ENCODE measurements around the gene GSK3A.

The GSK3A gene

DNA sequence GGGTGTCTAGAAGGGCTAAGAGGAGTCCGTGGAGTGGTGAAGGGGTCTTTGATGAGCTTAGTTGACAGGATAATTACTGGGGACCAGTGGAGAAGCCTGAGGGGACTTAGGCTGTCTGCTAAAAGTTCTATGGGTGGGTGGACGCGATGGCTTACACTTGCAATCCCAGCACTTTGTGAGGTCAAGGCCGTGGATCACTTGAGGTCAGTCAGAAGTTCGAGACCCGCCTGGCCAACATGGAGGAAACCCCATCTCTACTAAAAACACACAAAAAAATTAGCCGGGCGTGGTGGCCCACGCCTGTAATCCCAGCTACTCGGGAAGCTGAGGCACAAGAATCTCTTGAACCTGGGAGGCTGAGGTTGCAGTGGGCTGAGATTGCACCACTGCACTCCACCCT lies 2.8 kb upstream of the GSK3A start:
- DNase-seq (ENCODE audit: insufficient read length, low spot score) (no peak), FAIRE-seq (peak; percentile 47)
- TF ChIP-seq POLR2A (IDR thresholded peaks at IDR 0.05; ENCODE audit: low read depth, low read length) (no peak), POLR2AphosphoS5 (IDR thresholded peaks at IDR 0.05; ENCODE audit: low read depth, low read length) (no peak), TAF1 (IDR thresholded peaks at IDR 0.05; ENCODE audit: low read depth, low read length) (no peak), POU2F2 (IDR thresholded peaks at IDR 0.05; ENCODE audit: low read depth, low read length) (no peak), SPI1 (IDR thresholded peaks at IDR 0.05; ENCODE audit: low read depth, low read length) (no peak), PAX5 (IDR thresholded peaks at IDR 0.05; ENCODE audit: insufficient read depth, low read length, severe bottlenecking) (no peak)

DNA sequence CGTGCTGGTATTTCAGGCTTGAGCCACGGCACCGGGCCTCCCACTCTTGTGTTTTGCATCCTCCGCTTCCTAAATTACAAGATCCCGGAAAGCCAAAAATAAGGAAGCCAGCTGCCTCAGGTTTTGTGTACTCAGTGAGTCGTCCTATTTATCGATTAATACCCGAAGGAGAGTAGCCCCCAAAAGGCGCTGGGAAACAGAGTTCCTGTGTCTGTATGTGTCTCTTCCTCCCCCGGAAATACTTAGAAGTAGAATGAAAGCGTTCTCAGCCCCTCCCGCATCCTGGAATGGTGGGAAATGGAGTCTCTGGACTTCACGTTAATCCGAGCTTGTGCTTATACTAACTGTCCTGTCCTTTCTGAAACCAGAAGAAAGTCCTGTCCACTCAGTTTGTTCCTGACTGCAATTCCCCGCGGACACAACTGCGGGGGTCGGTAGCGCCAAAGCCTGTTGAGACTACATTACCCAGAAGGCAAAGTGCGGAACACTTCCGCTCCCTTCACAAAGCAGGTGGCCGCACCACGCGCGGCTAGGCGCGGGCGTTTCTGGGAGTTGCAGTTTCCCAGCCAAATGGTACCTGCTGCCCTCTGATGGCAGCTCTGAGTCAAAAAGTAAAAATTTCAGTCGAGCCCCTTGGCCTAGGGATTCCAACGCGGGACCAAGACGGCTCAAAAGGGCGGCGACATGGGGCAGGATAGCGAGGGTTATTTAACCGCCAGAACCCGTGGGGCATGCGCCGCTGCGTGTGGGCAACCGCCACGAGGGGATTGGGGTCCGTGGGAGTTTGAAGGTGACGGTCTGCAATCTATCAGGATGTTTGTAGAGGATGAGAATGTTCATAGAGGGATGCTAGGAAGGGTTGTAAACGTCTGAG lies 2.2 kb upstream of the GSK3A start:
- DNase-seq (ENCODE audit: insufficient read length, low spot score), result peak; percentile 80
- FAIRE-seq, result peak; percentile 97
- TF ChIP-seq TAF1 (IDR thresholded peaks at IDR 0.05; ENCODE audit: low read depth, low read length) (no peak), SPI1 (IDR thresholded peaks at IDR 0.05; ENCODE audit: low read depth, low read length) (peak; percentile 66)

GRCh38 chr19:42242069-42242511 lies 312 bp downstream of the GSK3A start:
- DNase-seq (ENCODE audit: insufficient read length, low spot score), result no peak
- TF ChIP-seq TAF1 (IDR thresholded peaks at IDR 0.05; ENCODE audit: low read depth, low read length) (no peak), POLR2AphosphoS5 (IDR thresholded peaks at IDR 0.05; ENCODE audit: low read depth, low read length) (no peak), POLR2A (IDR thresholded peaks at IDR 0.05; ENCODE audit: low read depth, low read length) (no peak), SPI1 (IDR thresholded peaks at IDR 0.05; ENCODE audit: low read depth, low read length) (no peak), PAX5 (IDR thresholded peaks at IDR 0.05; ENCODE audit: insufficient read depth, low read length, severe bottlenecking) (no peak), POU2F2 (IDR thresholded peaks at IDR 0.05; ENCODE audit: low read depth, low read length) (no peak)
- FAIRE-seq, result no peak

GRCh38 chr19:42241279-42241678 lies 1.1 kb downstream of the GSK3A start:
- TF ChIP-seq TAF1 (IDR thresholded peaks at IDR 0.05; ENCODE audit: low read depth, low read length) (no peak), POLR2A (IDR thresholded peaks at IDR 0.05; ENCODE audit: low read depth, low read length) (no peak), POU2F2 (IDR thresholded peaks at IDR 0.05; ENCODE audit: low read depth, low read length) (no peak), PAX5 (IDR thresholded peaks at IDR 0.05; ENCODE audit: insufficient read depth, low read length, severe bottlenecking) (no peak), SPI1 (IDR thresholded peaks at IDR 0.05; ENCODE audit: low read depth, low read length) (no peak), POLR2AphosphoS5 (IDR thresholded peaks at IDR 0.05; ENCODE audit: low read depth, low read length) (no peak)
- no peak for DNase-seq (ENCODE audit: insufficient read length, low spot score)
- FAIRE-seq, result no peak

GRCh38 chr19:42239544-42240220 lies 2.7 kb downstream of the GSK3A start:
- TF ChIP-seq TAF1 (IDR thresholded peaks at IDR 0.05; ENCODE audit: low read depth, low read length) (no peak), POU2F2 (IDR thresholded peaks at IDR 0.05; ENCODE audit: low read depth, low read length) (no peak), POLR2A (IDR thresholded peaks at IDR 0.05; ENCODE audit: low read depth, low read length) (no peak), POLR2AphosphoS5 (IDR thresholded peaks at IDR 0.05; ENCODE audit: low read depth, low read length) (no peak), PAX5 (IDR thresholded peaks at IDR 0.05; ENCODE audit: insufficient read depth, low read length, severe bottlenecking) (no peak), SPI1 (IDR thresholded peaks at IDR 0.05; ENCODE audit: low read depth, low read length) (no peak)
- FAIRE-seq (no peak), DNase-seq (ENCODE audit: insufficient read length, low spot score) (no peak)

GRCh38 chr19:42235181-42235580 lies 7.2 kb downstream of the GSK3A start:
- no peak for DNase-seq (ENCODE audit: insufficient read length, low spot score)
- no peak for FAIRE-seq
- TF ChIP-seq POLR2AphosphoS5 (IDR thresholded peaks at IDR 0.05; ENCODE audit: low read depth, low read length) (no peak), PAX5 (IDR thresholded peaks at IDR 0.05; ENCODE audit: insufficient read depth, low read length, severe bottlenecking) (no peak), POLR2A (IDR thresholded peaks at IDR 0.05; ENCODE audit: low read depth, low read length) (no peak), SPI1 (IDR thresholded peaks at IDR 0.05; ENCODE audit: low read depth, low read length) (no peak)

DNA sequence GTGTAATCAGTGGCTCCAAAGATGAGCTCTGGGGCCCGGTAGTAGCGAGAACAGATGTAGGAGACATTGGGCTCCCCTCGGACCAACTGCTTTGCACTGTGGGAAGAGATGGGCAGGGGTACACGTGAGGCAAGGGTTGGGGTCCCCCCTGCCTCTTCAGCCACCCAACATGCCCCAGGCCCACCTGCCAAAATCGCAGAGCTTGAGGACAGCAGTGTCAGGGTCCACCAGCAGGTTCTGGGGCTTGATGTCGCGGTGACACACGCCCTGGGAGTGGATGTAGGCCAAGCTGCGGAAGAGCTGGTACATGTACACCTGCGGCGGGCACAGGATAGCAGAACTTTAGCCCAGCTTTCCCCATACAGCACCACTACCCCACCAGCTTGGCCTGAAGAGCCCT lies 8.0 kb downstream of the GSK3A start:
- TF ChIP-seq PAX5 (IDR thresholded peaks at IDR 0.05; ENCODE audit: insufficient read depth, low read length, severe bottlenecking), result no peak
- DNase-seq (ENCODE audit: insufficient read length, low spot score), result no peak
- no peak for FAIRE-seq

DNA sequence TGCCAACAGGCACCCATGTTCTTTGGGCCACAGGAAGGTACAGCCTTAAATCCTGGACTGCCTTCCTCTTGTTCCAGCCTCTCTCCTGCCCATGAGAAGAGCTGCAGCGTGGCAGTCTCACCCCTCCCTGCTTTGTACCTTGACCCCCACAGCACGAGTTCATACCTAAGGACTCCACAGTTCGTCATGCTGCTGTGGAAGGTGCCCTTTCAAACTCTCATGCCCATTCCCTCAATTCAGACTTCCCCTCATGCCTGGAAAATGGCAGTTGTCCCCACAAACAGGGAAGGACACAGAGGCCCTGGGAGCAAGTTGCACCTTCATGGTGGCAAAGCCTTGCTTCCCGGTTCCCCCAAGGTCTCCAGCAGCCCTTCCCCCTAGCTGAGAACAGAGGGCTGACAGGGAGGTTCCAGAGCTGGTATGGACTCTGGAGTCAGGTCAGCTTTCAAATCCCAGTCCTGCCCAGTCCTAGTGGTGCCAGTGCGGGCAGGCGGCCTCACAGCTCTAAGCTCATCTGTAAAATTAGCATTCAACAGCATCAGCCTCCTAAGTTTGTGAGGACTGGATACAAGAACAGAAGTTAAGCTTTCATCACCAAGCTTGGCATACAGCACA lies 8.6 kb downstream of the GSK3A start:
- no peak for DNase-seq (ENCODE audit: insufficient read length, low spot score)
- no peak for TF ChIP-seq PAX5 (IDR thresholded peaks at IDR 0.05; ENCODE audit: insufficient read depth, low read length, severe bottlenecking)
- no peak for TF ChIP-seq SPI1 (IDR thresholded peaks at IDR 0.05; ENCODE audit: low read depth, low read length)
- no peak for TF ChIP-seq POLR2A (IDR thresholded peaks at IDR 0.05; ENCODE audit: low read depth, low read length)
- no peak for TF ChIP-seq TAF1 (IDR thresholded peaks at IDR 0.05; ENCODE audit: low read depth, low read length)
- no peak for TF ChIP-seq POU2F2 (IDR thresholded peaks at IDR 0.05; ENCODE audit: low read depth, low read length)
- TF ChIP-seq POLR2AphosphoS5 (IDR thresholded peaks at IDR 0.05; ENCODE audit: low read depth, low read length), result no peak
- FAIRE-seq, result no peak

DNA sequence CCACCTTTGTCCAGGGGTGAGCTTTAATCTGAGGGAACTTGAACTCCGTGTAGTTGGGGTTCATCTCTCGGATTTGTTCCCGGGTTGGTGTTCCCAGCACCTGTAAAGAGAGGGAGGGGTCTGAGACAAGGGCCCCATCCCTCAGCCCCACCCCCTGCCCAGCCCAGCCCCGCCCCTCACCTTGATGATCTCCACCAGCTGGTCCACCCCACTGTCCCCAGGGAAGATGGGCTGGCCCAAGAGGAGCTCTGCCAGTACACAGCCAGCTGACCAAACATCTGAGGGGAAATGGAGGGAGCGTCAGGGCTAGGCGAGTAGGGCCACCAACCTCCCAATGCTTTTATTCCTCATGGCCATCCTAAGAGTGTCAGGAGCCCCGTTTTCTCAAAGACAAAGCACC lies 9.3 kb downstream of the GSK3A start:
- FAIRE-seq (no peak), DNase-seq (ENCODE audit: insufficient read length, low spot score) (no peak)
- TF ChIP-seq POLR2A (IDR thresholded peaks at IDR 0.05; ENCODE audit: low read depth, low read length) (no peak), PAX5 (IDR thresholded peaks at IDR 0.05; ENCODE audit: insufficient read depth, low read length, severe bottlenecking) (no peak), POU2F2 (IDR thresholded peaks at IDR 0.05; ENCODE audit: low read depth, low read length) (no peak), POLR2AphosphoS5 (IDR thresholded peaks at IDR 0.05; ENCODE audit: low read depth, low read length) (no peak), TAF1 (IDR thresholded peaks at IDR 0.05; ENCODE audit: low read depth, low read length) (no peak), SPI1 (IDR thresholded peaks at IDR 0.05; ENCODE audit: low read depth, low read length) (no peak)

Data from GM12891 (cell line).